ENCODE data around the gene MRPL1.

DNA sequence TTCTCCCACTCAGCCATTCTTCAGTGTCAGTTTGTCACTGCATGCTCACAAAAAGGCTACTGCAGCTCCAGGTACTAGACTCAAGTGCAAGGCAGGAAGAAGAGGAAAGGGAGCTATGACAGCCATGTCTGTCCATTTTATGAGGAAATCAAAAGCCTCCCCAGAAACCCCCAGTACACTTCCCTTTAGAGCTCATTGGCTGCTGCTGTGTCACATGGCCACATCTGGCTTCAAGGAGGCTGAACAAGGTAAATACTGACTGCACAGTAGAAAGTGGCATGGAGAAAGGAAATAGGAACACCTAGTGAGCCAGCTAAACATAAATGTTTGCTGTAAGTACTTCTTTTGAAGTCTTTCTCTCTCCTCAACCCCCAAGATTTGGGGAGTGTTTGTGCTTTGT, 127.3 kb downstream of the MRPL1 start:
- TF ChIP-seq POLR2A (IDR thresholded peaks at IDR 0.05): no peak
- TF ChIP-seq, protein P1, sequence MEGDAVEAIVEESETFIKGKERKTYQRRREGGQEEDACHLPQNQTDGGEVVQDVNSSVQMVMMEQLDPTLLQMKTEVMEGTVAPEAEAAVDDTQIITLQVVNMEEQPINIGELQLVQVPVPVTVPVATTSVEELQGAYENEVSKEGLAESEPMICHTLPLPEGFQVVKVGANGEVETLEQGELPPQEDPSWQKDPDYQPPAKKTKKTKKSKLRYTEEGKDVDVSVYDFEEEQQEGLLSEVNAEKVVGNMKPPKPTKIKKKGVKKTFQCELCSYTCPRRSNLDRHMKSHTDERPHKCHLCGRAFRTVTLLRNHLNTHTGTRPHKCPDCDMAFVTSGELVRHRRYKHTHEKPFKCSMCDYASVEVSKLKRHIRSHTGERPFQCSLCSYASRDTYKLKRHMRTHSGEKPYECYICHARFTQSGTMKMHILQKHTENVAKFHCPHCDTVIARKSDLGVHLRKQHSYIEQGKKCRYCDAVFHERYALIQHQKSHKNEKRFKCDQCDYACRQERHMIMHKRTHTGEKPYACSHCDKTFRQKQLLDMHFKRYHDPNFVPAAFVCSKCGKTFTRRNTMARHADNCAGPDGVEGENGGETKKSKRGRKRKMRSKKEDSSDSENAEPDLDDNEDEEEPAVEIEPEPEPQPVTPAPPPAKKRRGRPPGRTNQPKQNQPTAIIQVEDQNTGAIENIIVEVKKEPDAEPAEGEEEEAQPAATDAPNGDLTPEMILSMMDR (IDR thresholded peaks at IDR 0.05): no peak
